Measurements from ENCODE around the gene MAP4K2.

The MAP4K2 gene

DNA sequence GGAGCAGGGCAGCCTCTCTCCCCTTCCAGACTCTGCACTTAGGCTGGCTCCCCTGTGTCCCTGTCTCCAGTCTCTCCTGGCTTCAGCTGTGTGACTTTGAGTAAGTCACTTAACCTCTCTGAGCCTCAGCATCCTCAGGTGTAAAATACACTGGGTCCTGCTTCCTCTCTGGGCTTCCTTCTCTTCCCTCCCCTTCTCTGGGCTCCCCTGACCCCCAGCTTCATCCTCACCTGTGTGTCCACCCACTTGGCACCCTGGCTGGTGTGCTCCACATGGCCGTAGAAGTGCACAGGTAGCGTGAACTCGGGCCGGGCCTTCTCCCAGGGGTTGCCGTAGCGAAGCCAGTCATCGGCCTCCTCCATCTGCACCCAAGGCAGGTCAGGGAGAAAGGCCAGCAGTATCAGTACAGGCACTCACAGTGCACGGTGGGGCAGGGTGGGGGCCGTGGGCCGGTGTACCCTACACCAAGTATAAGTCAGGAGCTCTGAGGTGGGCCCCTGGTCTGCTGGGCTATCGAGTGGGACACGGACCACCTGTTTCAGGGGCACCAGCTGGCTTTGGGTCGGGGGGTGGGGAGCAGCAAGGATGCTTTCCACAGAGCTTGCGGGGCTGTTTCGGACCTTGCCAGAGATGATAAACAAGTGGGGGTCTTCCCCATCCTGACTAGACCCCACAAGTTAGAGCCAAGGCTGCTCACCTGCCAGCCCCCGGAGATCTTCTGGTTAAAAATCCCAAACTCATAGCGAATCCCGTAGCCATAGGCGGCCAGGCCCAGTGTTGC lies 45.3 kb downstream of the MAP4K2 start:
- no peak for DNase-seq (ENCODE audit: extremely low read depth in 1 of 2, low read depth in 1 of 2)

DNA sequence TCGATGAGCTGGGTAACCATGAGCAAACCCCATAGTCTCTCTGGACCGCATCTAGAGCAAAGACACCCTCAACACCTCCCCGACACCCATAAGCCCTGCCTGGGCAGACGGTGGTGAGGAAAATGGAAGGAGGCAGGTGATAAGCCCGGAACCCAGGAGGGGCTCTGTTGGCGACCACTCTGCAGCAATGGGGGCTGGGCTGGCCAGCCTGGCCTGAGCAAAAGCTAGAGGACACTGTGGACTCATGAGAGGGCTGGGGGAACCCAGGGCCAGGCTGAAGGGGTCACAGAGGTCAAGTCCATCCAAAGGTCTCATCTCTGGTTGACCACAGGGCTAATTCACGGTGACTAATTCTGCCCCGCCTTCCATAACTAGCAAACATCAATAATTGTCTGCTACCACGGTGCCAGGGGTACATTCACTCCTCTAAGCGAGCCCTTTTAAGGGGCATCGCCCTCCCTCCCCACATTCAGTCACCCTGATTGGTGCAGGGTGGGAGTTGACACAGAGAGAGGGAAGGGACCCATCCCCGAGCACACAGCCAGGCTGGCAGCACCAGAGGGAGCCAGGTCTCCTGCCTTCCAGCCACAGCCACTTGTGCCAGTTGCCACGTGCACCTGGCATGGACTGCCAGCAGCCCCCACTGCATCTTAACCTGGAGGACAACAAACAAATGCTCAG lies 47.2 kb downstream of the MAP4K2 start:
- no peak for DNase-seq (ENCODE audit: extremely low read depth in 1 of 2, low read depth in 1 of 2)

GRCh38 chr11:64754919-64755662 lies 47.9 kb downstream of the MAP4K2 start:
- no peak for DNase-seq (ENCODE audit: extremely low read depth in 1 of 2, low read depth in 1 of 2)

- DNase-seq (ENCODE audit: extremely low read depth in 1 of 2, low read depth in 1 of 2): no peak
Measured at GRCh38 chr11:64754124-64754918, 48.7 kb downstream of the MAP4K2 start.

DNA sequence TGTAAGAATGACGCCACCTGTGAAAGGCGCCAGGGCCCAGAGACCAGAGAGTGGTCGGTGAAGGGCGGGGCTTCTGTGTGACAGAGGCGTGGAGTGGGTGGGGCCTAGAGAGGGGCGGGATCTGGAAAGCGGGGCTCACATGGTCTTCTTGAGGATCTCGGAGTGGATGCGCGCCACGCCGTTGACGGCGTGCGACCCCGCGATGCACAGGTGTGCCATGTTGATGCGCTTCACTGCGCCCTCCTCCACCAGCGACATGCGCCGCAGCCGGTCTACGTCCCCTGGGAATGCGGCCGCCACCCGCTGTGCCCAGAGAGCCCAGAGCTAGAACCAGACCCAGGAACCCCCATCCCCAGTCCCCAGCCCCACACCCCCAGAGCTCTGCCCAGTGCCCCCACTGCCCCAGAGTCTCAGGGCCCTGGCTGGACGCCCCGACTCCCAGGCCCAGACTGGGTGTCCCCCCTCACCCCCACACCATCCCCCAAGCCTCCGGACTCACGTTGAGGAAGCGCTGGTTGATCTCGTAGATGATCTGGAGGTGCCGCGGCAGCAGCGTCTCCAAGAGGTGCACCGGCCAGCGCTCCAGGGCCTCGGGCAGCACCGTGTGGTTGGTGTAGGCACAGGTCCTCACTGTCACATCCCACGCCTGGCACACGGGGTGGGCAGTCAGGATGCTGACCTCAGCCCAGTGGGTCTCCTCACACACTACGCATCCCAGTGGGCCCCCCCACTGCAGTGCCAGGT lies 49.5 kb downstream of the MAP4K2 start:
- no peak for DNase-seq (ENCODE audit: extremely low read depth in 1 of 2, low read depth in 1 of 2)

- no peak for DNase-seq (ENCODE audit: extremely low read depth in 1 of 2, low read depth in 1 of 2)
Measured at GRCh38 chr11:64753019-64753379, 50.0 kb downstream of the MAP4K2 start.

DNA sequence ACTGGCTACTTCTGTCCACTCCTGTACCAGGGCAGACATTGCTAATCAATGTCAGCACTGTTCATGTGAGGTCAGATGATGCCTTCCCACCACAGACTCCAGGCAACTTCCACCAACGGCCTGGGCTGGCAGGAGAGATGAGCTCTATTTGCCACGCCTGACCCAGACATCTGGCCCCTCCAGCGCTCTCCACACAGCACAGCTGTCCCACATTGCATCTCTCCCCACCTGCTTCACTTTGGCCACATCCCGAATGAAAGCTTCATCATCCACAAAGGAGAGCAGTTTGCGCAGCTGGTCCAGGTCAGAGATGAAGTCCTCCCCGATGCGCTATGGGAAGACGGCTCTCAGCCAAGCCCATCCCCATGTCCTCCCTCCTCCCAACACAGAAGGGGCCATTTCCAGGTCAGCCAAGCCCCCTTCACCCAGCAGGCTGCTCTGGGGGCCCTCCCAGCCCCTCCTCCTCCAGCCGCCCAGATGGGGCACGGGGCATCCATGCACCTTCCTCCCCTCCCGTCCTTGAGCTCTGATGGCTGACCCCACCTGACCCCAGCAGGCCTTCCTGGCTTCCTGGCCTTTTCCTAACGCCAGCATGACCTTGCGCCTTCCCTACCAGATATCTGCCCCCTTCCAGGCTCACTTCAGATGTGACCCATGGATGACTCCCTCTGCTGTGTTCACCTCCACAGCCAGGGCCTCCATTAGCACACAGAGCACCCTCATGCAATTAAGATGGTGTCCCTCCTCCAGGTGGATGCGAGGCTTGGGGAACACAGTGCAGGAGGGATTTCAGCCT lies 50.6 kb downstream of the MAP4K2 start:
- DNase-seq (ENCODE audit: extremely low read depth in 1 of 2, low read depth in 1 of 2): no peak

DNA sequence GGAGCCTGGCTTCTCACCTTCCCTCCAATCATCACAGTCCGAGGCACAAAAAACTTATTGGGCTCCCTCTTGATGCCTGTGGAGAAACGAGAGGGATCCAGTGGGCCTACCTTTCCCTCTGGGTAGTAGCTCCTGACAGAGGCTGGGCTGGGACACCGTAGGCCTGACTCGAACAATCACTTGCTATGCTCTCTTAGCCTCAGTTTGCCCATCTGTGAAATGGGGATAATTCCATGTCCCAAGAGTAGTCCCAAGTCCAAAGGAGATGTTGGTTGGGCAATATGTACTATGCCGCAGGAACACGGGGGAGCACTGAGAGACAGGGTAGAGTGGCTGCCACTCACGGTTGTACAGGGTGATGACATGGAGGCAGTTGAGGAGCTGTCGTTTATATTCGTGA lies 51.4 kb downstream of the MAP4K2 start:
- no peak for DNase-seq (ENCODE audit: extremely low read depth in 1 of 2, low read depth in 1 of 2)

DNA sequence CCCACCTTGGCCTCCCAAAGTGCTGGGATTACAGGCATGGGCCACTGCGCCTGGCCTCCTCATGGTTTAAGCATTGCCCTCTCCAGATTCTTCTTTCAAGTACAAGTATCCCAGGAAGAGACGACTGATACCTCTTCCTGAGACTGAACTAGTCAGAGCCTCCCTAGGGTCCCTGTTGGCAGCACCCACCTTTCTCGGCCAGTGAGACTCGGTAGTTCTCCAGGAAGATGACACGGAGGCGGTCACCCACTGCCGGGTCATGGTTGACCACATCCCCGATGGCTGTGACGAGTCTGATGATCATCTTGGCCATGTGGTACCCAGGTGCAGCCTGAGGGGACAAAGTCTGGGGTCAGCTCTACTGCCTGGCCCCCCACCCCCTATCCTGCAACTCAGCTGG lies 51.9 kb downstream of the MAP4K2 start:
- no peak for DNase-seq (ENCODE audit: extremely low read depth in 1 of 2, low read depth in 1 of 2)

- no peak for DNase-seq (ENCODE audit: extremely low read depth in 1 of 2, low read depth in 1 of 2)
Measured at GRCh38 chr11:64750361-64751054, 52.5 kb downstream of the MAP4K2 start.

DNA sequence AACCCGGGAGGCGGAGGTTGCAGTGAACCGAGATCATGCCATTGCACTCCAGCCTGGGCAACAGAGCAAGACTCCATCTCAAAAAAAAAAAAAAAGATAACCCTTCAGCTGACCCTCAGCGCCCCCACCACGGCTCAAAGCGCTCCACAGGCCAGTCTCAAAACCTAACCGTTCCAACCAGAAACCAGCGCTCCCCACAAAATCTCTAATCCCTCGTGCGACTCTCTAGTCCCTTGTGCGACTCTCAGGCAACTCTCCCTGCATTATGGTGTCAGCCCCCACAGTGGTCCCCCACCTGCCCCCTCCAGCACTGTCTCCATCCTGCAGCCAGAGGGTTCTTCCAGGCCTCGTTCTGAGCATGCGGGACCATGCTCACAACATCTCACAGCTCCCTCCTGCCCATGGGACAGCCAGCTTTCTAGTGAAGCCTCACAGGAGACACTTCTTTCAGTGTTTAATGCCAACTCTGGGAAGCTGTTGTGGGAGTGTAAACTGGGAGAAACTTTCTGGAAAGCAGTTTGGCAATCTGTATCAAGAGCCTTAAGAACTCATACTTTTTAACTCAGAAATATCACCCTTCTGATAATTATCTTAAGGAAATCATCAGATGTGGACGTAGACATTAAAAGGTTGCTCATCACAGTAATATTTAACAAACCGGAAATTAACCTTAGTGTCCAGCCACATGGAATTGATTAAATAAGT lies 54.9 kb downstream of the MAP4K2 start:
- no peak for DNase-seq (ENCODE audit: extremely low read depth in 1 of 2, low read depth in 1 of 2)

DNA sequence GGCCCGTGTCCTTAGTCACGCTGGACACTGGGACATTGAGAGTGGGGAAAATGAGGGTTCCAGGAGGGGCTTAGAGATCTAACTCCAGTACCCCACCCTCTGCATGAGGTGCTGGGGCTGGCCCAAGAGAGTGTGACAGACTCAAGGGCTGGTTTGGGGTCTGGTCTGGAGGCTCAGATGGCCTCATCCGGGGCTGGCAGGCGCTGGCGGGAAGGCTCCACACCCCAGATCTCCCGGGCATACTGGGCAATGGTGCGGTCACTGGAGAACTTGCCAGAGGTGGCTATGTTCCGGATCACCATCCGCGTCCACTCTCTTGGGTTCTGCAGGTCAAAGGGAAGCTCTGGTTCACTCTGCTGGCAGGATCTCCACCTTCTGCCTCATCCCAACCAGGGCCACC lies 56.5 kb downstream of the MAP4K2 start:
- DNase-seq (ENCODE audit: extremely low read depth in 1 of 2, low read depth in 1 of 2): no peak

DNA sequence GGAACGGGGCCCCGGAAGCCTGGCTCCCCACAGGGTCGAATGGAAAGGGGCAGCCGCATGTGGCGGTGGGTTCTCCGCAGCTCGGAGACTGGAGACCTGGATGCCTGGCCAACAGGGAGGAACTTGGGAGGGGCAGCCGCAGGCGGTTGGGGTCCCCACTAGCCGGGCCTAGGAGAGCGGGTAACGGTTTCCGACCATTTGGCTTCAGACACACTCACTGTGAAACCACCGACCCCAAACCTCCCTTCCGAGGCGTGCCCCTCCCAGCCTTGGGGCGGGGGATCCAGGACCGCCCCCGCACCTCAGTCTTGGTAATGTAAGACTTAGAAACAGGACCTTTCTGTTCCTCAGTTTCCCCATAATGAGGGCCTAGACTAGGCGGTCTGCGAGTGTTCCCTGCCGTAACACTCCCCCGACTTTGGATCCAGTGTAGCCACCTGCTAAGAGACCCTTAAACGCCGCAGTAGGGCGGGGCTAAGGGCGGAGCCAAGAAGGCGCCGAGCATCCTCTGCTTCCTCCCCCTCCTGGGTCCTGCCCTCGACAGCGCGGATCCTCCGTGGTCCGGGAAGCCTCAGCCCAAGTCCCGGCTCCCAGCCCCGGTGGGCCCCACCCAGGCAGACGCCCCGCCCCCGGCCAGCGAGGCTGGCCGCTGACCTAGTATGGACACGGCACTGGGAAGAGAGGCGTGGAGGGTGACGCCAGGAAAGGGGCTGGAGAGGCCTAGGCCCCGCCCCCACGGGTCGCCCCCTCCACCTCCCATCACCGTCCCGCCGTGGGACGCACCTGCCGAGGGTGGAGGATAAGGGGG lies 57.3 kb downstream of the MAP4K2 start:
- peak in 1 of 2 donors; percentile 68 for DNase-seq (ENCODE audit: extremely low read depth in 1 of 2, low read depth in 1 of 2)

- DNase-seq (ENCODE audit: extremely low read depth in 1 of 2, low read depth in 1 of 2): peak in 1 of 2 donors; percentile 71
Measured at GRCh38 chr11:64745189-64745520, 57.9 kb downstream of the MAP4K2 start.

DNA sequence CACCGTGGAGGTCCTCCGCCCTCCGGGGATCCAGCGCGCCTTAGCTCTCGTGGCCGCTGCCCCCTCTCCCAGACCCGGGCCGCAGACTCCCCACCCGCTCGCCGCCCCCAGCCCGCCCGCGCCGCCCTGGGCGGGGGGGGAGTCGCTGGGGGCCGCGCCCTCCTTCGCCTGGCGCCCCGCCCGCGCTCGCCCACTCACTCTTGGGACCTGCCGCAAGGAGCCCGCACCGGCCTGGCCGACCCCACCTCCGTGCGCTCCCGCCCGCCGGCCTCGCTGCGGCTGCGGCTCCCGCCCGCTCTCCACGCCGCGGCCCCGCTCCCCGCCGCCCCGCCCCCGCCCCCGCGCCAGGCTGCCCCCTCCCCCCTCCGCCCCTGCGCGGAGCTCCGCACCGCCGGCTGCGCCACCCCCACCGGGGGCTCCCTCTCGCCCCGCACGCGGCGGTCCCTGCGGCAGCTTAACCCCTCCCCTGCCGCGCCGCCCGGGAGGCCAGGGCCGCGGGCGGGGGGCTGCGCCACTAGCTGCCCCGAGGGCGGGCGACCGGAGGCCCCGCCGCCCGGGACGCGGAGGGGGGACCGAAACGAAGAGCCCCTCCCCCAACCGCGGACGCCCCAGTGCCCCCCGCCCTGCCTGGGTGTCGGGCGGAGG lies 58.3 kb downstream of the MAP4K2 start:
- peak in 1 of 2 donors; percentile 40 for DNase-seq (ENCODE audit: extremely low read depth in 1 of 2, low read depth in 1 of 2)

GRCh38 chr11:64743591-64744543 lies 59.1 kb downstream of the MAP4K2 start, which contains the start of gene RASGRP2:
Gene RASGRP2 (minus strand): TSS chr11:64744142. CDS start chr11:64742866, 1,276 bp downstream.
- peak in 1 of 2 donors; percentile 83 for DNase-seq (ENCODE audit: extremely low read depth in 1 of 2, low read depth in 1 of 2)

All from activated CD8-positive, alpha-beta memory T cell treated with anti-CD3 and anti-CD28 coated beads for 1 hour (primary cell).